NCI-H2227 treated with DMSO at 0.1 percent for 48 hours (cell line): Measurements from ENCODE around the gene GSX1.
"Not testable (repeated sequence)": the region's sequence is repeated elsewhere in the genome, so short reads cannot be mapped to it uniquely, and the experiment has no call there.

Experiments
- DNase-seq: peaks from one replicate; lab custom pipeline; 2025; lab: John Stamatoyannopoulos, UW

GSX1 gene

GRCh38 chr13:27794921-27795717, 2.8 kb downstream of the GSX1 start:
- no peak for DNase-seq

- no peak for DNase-seq
These were observed 3.4 kb downstream of the GSX1 start for GRCh38 chr13:27795718-27796019.

DNA sequence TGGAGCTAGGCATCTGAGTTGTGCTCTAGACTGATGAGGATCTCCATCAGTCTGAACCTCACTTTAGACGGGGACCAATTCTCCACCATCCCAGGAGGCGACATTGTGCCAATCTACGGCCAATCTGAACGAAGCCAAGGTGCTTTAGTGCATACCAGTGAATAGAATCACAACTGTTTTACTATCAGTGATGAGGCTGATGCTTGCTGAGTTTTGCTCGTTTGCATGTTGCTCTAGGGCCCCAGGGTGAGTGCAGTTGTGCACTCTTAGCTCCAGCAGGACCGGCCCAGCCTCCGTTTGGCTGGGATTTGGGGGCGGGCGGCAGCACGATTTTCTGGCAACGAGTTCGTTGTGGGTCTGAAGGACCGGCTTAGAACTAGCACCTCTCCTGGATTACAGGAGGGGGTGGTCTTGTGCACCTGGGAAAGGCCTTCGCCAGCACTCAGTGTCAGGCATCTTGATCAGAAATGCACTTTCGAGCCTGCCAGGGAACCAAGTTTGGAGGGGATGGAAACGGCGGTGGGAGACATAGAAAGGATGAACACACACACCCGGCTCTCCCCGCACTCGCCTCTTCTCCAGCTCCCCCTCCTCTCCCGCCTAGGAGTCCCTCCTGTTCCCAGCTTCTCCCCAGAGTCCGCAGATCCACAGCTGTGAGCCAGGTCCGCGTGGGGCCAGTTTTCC, 4.4 kb downstream of the GSX1 start:
- no peak for DNase-seq

DNA sequence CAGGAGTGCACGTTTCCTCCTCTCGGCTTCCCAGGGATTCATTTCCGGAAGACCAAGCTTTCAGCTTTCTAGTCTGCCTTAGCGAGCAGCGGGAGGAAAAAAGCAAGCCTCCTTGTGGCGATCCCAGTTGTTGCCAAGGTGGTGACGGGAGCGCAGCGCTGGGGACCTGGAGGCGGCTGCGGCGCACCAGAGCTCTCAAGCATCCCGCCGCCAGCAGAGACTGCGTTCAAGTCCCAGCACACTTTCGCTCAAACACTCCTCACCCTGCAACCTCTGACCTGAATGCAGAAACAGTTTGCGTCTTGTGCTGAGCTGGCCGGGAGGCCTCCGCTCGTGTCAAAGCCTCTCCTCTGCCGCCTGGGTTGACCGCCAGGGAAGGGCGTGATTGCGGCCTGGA, 4.9 kb downstream of the GSX1 start:
- DNase-seq, result peak; percentile 4

GRCh38 chr13:27806744-27807387, 14.6 kb downstream of the GSX1 start:
- DNase-seq, result no peak

GRCh38 chr13:27808851-27809550, 16.7 kb downstream of the GSX1 start:
- no peak for DNase-seq

- DNase-seq, result no peak
These were observed 17.7 kb downstream of the GSX1 start for GRCh38 chr13:27810009-27810408.

GRCh38 chr13:27810461-27810860, 18.2 kb downstream of the GSX1 start:
- no peak for DNase-seq

GRCh38 chr13:27813826-27814225, 21.5 kb downstream of the GSX1 start:
- no peak for DNase-seq

DNA sequence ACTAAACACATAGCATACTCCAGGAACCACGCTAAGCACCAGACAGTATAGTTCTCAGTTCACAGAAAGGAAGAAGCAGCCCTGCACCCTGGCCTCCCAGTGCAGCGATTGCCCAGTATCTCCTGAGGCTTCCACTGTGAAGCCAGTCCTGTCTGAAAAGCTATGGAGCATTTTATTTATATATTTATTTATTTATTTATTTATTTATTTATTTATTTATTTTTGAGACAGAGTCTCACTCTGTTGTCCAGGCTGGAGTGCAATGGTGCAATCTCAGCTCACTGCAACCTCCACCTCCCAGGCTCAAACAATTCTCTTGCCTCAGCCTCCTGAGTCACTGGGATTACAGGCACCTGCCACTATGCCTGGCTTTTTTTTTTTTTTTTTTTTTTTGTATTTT, 25.5 kb downstream of the GSX1 start:
- DNase-seq, result not testable (repeated sequence)

GRCh38 chr13:27820524-27821482, 28.5 kb downstream of the GSX1 start:
- DNase-seq, result no peak

- DNase-seq, result no peak
These were observed 29.3 kb downstream of the GSX1 start for GRCh38 chr13:27821566-27821965.

- no peak for DNase-seq
These were observed 30.1 kb downstream of the GSX1 start for GRCh38 chr13:27822258-27822872.

GRCh38 chr13:27822873-27823311, 30.6 kb downstream of the GSX1 start:
- no peak for DNase-seq

- DNase-seq, result no peak
These were observed 31.8 kb downstream of the GSX1 start for GRCh38 chr13:27824121-27824520.

DNA sequence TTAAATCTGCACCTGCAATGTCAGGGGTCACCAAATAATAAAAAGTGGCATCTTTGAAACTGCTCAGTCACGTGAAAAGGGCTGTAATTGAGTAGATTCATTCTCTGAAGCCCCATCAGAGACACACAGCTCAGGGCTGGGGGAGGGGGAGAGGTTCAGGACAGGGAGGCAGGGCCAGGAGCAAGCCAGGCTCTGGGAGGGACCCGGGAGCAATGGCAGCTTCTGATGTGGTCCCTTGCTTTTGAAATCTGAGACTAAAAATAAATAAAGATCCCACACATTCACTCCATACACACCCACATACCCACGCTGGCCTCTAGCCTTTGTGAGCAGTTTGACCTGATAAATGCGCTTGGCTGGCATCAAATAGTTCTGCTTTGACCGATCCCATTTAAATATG, 32.8 kb downstream of the GSX1 start:
- no peak for DNase-seq

DNA sequence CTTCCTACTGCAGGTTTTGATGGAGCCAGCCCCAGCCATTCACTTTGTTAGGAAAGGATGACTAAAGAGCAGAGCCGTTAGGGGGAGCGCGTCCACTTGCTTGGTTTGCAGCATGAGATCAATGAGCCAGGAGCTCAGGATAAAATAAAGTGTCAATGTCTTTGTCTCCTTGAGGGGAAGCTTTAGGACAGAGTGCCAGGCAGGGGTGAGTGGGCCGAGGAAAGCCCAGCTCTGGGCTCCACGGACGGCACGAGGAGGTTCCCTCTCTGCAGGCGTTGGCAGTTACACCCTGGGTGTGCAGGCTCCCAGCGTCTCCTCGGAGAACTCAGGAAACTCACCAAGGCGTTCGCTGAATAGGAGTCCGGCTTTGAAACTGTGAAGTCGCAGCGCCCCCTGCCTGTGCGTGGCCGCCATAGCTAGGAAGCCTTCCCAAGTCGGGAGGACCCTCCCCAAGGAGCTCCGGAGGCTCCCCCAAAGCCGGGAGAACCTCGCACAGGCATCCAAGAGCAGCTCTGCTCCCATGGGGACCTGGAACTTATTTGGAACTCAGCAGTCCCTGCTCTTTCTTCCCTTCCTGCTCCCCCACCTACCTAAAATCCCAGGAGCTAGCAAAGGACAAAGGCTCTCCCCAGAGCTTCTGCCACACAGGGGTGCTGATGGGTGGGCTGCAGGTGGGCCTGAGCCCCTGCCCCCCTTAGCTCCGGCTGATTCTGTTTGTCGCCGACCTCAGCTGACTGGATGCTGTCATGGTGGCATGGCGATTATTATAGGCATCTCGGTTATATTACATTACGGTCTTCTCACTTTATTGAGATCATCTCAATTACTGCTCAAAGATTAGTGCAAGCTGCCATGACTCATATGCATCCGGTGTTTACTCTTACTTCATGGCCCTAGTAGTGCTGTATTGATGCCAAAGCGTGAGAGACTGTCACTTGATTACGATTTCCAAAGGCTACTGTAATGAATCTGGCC, 34.4 kb downstream of the GSX1 start:
- DNase-seq, result peak; percentile 72

- DNase-seq, result no peak
These were observed 35.4 kb downstream of the GSX1 start for GRCh38 chr13:27827646-27828045.

DNA sequence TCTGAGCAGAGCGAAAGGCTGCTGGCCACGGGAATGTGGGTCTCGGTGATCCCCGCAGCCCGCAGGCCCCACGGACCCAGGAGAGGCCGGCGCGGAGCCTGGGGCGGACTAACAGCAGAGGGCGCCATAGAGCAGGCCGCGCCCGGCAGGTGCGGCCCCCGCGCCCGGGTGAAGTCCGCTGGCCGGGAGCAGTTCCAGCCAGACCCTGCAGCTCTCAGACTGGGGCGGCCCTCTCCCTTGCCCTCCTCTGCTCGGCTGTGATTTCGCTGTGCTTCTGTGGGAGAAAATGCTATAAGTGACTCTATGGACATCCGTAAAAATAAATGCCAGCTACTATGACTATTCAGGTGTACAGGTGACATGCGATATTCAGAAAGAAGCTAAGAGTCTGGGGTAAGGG, 37.7 kb downstream of the GSX1 start:
- DNase-seq, result peak; percentile 14

DNA sequence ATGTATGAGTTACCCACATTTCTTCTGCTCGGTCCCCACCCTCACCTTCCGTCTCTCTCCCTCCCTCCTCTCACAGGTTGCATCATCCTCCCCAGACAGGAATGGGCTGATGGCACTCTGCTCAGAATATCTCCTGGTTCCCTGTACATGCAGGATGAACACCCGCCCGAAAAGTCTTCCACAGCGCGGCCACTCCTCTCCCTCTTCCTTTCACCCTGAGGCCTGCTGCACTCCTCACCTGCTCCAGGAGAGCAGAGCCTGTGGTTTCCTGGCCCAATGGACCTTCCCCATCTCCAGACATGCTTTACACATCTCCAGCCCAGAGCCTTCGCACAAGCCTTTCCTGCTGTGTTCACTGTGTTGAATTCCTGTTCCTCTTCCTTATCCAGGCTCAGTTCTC, 40.9 kb downstream of the GSX1 start:
- no peak for DNase-seq
